MM.1S (cell line): Measurements from ENCODE around the gene PPAT.
A peak's percentile ranks its signal among the peaks of the same experiment; 100 is the strongest.

Source experiments
- DNase-seq: peaks from one replicate; pipeline ENCODE4 v3.0.0-alpha.2; 2015
- H2AFZ ChIP-seq: fragments of 300-600 bp; sonication (generic); 2 replicates; pipeline ENCODE4 v1.6.0; 2016; ENCODE audit warnings: antibody characterized with exemption, low read length
- H3F3A ChIP-seq: fragments of 300-600 bp; sonication (generic); 2 replicates; pipeline ENCODE4 v1.6.1; 2016; ENCODE audit warnings: mild to moderate bottlenecking, antibody characterized with exemption, low read length, moderate library complexity, mixed read lengths; ENCODE audit not compliant: insufficient read depth
- H3K27ac ChIP-seq: fragments of 300-600 bp; sonication (generic); 2 replicates; pipeline ENCODE4 v1.5.1; 2016; ENCODE audit warnings: mild to moderate bottlenecking, low read length
- H3K27me3 ChIP-seq: fragments of 300-600 bp; sonication (generic); replicated peaks from 2 replicates; pipeline ENCODE4 v1.6.0; 2016; ENCODE audit warnings: low read length; ENCODE audit not compliant: insufficient read depth
- H3K36me3 ChIP-seq: fragments of 300-600 bp; sonication (generic); replicated peaks from 2 replicates; pipeline ENCODE4 v1.6.1; 2016; ENCODE audit warnings: mild to moderate bottlenecking, low read length, mixed read lengths; ENCODE audit not compliant: insufficient read depth
- H3K4me1 ChIP-seq: fragments of 300-600 bp; sonication (generic); 2 replicates; pipeline ENCODE4 v1.6.1; 2016; ENCODE audit warnings: low read length, mixed read lengths
- H3K4me2 ChIP-seq: fragments of 300-600 bp; sonication (generic); 2 replicates; pipeline ENCODE4 v1.6.0; 2016; ENCODE audit warnings: low read depth, low read length
- H3K4me3 ChIP-seq: fragments of 300-600 bp; sonication (generic); 2 replicates; pipeline ENCODE4 v1.5.1; 2016; ENCODE audit warnings: low read length, mixed read lengths
- H3K79me2 ChIP-seq: fragments of 300-600 bp; sonication (generic); 2 replicates; pipeline ENCODE4 v1.6.1; 2016; ENCODE audit warnings: mixed run types, low read length, mixed read lengths
- H3K9ac ChIP-seq: fragments of 300-600 bp; sonication (generic); 2 replicates; pipeline ENCODE4 v1.6.1; 2016; ENCODE audit warnings: low read length, mixed read lengths
- H3K9me2 ChIP-seq: fragments of 300-600 bp; sonication (generic); replicated peaks from 2 replicates; pipeline ENCODE4 v1.6.1; 2016; ENCODE audit warnings: mild to moderate bottlenecking, low read length, mixed read lengths; ENCODE audit not compliant: insufficient read depth
- H3K9me3 ChIP-seq: fragments of 300-600 bp; sonication (generic); replicated peaks from 2 replicates; pipeline ENCODE4 v1.6.1; 2016; ENCODE audit warnings: mild to moderate bottlenecking, low read length, mixed read lengths; ENCODE audit not compliant: insufficient read depth
- H4K20me1 ChIP-seq: fragments of 300-600 bp; sonication (generic); 2 replicates; pipeline ENCODE4 v1.6.1; 2016; ENCODE audit warnings: mild to moderate bottlenecking, low read length, moderate library complexity, mixed read lengths; ENCODE audit not compliant: insufficient read depth
- CTCF ChIP-seq: fragments of 300-600 bp; sonication (generic); IDR thresholded peaks from 2 replicates; pipeline ENCODE4 v1.5.1; 2016; ENCODE audit warnings: antibody characterized with exemption, low read length, mixed read lengths
- EZH2 ChIP-seq: fragments of 300-600 bp; sonication (generic); optimal IDR thresholded peaks from 2 replicates; pipeline ENCODE3; 2017; ENCODE audit warnings: low read depth, mild to moderate bottlenecking, antibody characterized with exemption, low read length, mixed read lengths
- EZH2phosphoT487 ChIP-seq: fragments of 300-600 bp; sonication (generic); IDR thresholded peaks from 2 replicates; pipeline ENCODE4 v1.6.1; 2018; ENCODE audit warnings: antibody characterized with exemption, low read length

Gene PPAT

GRCh38 chr4:56440983-56441382, 5.6 kb upstream of the PPAT start:
- Histone ChIP-seq H4K20me1 (peaks cover 31% of the 10 kb centered on the region), H2AFZ (no peak overlapping the region), H3K4me2 (no peak overlapping the region), H3K9ac (no peak overlapping the region), H3K79me2 (peaks cover 96% of the 10 kb centered on the region), H3K27me3 (no peaks in the 10 kb centered on the region), H3K9me2 (no peaks in the 10 kb centered on the region), H3K27ac (no peak overlapping the region), H3K9me3 (no peaks in the 10 kb centered on the region), H3K4me1 (peaks cover 12% of the 10 kb centered on the region; the same call in 1 of the 2 replicates), H3K36me3 (peaks cover 9% of the 10 kb centered on the region; the same call in 1 of the 2 replicates), H3K4me3 (no peak overlapping the region), H3F3A (peaks cover 6% of the 10 kb centered on the region; the same call in 1 of the 2 replicates)
- DNase-seq, result no peak
- no peak for TF ChIP-seq EZH2
- no peak for TF ChIP-seq CTCF
- TF ChIP-seq EZH2phosphoT487, result no peak

GRCh38 chr4:56438766-56439165, 3.4 kb upstream of the PPAT start:
- H3K9me3 ChIP-seq, result no peaks in the 10 kb centered on the region
- peaks cover 12% of the 10 kb centered on the region; the same call in 1 of the 2 replicates for H3K4me1 ChIP-seq
- H2AFZ ChIP-seq, result no peak overlapping the region
- H3F3A ChIP-seq, result peaks cover 23% of the 10 kb centered on the region
- H4K20me1 ChIP-seq, result peaks cover 31% of the 10 kb centered on the region
- H3K9ac ChIP-seq, result no peak overlapping the region
- no peak overlapping the region for H3K27ac ChIP-seq
- H3K36me3 ChIP-seq, result peaks cover 9% of the 10 kb centered on the region; the same call in 1 of the 2 replicates
- DNase-seq, result no peak
- no peak for TF ChIP-seq EZH2
- no peak for TF ChIP-seq CTCF
- no peak for TF ChIP-seq EZH2phosphoT487
- H3K27me3 ChIP-seq, result no peaks in the 10 kb centered on the region
- peaks cover 89% of the 10 kb centered on the region for H3K79me2 ChIP-seq
- H3K4me2 ChIP-seq, result peak overlapping the region; percentile 16; the same call in 1 of the 2 replicates
- H3K9me2 ChIP-seq, result no peaks in the 10 kb centered on the region
- H3K4me3 ChIP-seq, result no peak overlapping the region

- DNase-seq, result peak; percentile 77
Observed at GRCh38 chr4:56434599-56435139, 746 bp downstream of the PPAT start.

More at GRCh38 chr4:56434599-56435139, 746 bp downstream of the PPAT start:
- Histone ChIP-seq H2AFZ (peak overlapping the region; percentile 71), H3K79me2 (peaks cover 90% of the 10 kb centered on the region), H3K4me3 (peak overlapping the region; percentile 78), H3K27me3 (no peaks in the 10 kb centered on the region), H3K9me3 (no peaks in the 10 kb centered on the region), H3K9ac (peak overlapping the region; percentile 86), H3K9me2 (no peaks in the 10 kb centered on the region), H3F3A (peaks cover 23% of the 10 kb centered on the region), H3K27ac (peak overlapping the region; percentile 77; the same call in 1 of the 2 replicates), H4K20me1 (peaks cover 30% of the 10 kb centered on the region), H3K4me2 (peak overlapping the region; percentile 86), H3K4me1 (0 out of 2 replicates have a peak, but pooled peaks cover 2% of the 10 kb centered on the region), H3K36me3 (0 out of 2 replicates have a peak, but pooled peaks cover 4% of the 10 kb centered on the region)
- TF ChIP-seq EZH2 (no peak), CTCF (no peak), EZH2phosphoT487 (no peak)
